ENCODE measurements around the gene PAIP2B. TPM values are rescaled to one million over a fixed set of nuclear protein-coding genes. Genes with fewer than 3 reads are reported as not detected.

PAIP2B gene
- total RNA-seq, 1 donor from 2014 or later: 4.3 TPM

DNA sequence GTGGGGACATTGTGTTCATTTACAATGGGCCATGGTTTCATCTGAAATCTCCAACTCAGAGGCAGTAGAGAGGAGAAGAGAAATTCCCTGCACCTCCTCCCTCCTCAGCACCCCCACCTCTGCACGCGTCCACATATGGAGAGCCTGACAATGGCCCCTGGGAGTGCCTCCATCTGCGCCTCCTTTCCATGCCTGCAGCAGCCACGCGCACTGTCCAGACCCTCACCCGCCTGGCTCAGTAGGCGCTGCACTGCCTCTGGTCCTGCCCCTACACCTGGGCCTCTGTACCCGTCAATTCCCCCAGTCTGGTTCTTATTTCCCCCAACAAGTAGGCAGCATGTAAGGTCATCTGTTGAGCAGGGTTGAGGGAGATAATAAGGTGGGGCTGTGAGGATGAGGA is 72.6 kb downstream of the PAIP2B start:
- DNase-seq (ENCODE audit: low read depth): no peak

DNA sequence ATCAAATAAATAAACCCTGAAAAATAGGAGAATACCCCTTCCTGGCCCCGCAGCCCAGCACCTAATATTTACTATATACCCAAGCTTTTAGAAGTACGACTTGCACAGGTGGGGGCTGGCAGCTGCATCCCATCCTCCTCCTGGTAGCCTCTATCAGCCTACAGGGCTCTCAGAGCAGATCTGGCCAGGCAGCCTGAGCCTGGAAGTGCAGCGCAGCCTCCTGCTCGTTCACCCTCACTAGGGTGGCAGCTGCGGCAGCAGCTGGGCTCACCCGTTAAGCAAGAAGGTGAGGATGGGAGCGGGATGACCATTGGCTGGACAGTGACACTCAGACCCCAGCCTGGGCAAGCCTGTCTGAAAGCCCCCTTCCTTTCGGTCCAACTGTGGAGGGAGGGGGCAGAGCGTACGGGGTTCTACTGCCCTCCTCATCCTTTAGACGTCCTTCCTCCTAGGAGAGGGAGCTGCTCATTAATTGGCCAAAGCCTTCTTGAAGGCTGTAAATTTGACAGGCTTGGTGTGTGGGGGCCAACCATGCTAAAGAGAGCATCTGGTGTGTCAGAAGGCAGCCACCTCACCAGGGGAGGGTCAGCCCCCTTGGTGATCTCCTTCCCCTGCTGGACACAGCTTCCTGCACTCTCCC is 73.2 kb downstream of the PAIP2B start:
- DNase-seq (ENCODE audit: low read depth): no peak

DNA sequence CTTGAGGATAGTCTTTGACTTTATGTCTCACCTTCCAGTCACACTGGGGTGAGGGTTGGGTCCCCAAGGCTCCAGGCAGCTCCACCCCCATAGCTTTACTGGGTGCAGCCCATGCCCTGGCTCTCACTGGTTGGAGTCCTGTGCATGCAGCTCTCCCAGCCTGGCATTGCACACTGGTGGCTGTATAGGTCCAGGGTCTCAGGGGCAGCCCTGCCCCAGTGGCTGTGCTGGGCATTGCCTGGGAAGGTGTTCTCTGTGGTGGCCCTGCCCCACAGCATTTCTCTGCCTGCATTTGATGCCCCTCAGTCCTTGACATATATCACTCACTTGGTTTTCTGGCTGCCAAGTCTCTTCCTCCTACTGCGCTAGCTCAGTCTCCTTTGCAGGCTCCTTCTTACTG is 75.3 kb downstream of the PAIP2B start:
- DNase-seq (ENCODE audit: low read depth): no peak

DNA sequence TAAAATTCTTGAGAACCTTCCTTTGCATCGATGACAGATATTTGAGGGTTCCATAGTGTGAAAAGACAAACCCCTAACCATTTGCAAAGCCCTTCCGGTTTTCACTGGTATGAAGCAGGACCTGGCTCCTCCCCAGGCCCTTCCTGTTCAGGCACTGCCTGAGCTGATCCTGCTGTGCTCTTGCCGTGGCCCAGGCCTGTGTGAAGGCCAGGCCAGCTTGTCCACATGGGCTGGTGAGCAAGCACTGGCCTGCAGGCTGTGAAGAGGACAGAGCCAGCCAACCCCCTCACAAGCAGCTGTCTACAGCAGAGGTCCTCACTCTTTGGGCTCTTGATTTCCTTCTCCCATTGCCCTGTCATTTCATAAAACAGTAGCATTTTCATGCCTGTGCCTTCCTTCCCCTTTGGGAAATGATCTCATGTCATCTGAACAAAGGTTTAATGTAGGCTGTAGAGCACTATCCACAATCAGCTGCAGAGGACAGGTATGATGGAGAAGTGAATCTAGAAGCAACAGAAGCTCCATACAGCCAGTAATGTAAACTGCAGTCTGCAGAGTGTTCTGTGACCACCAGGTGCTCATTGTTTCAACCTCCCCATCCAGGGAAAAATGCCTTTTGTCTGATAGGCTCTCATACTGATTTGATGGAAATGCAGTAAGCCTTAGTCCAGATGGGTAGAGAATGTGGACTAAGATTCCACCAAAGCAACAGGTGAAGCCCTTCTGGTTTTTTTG is 76.7 kb downstream of the PAIP2B start:
- no peak for DNase-seq (ENCODE audit: low read depth)

DNA sequence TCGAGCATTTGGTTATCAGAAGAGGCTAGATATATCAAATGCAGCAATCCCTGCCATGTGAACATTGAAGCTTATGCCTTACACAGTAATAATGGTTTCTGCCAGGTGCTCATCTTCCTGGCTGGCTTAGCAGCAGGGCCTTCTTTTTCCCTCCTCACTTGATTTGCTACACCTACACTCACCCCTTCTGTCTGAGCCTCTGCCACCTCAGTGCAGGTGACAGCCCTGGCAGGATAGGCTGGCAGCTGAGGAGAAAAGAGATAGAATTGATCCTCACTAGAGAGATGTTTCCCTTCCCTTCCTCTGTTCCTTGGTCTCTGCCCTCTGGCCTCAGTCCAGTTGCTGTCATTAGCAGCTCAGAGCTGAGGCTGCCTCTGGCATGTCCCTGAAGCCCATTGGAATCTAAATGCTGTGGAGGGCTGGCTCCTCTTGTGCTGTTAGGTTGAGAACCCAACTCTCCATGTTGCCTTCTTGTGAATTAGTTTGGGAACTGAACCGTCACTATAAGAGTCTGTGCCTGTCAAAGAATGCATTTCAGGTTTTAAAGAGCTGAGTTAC is 78.3 kb downstream of the PAIP2B start:
- DNase-seq (ENCODE audit: low read depth): no peak

DNA sequence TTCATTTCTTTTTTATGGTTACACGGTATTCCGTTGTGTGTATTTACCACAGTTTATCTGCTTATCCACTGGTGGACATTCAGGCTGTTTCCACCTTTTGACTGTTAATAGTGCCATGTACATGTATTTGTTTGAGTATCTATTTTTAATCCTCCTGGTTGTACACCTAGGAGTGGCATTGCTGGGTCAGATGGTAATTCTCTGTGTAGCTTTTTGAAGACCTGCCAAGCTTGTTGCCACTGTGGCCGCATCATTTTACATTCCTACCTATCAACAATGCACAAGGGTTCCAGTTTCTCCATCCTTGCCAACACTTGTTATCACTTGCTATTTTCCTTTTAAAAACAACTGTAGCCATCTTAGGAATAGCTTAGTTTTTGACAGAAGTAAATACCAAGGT is 83.1 kb downstream of the PAIP2B start:
- no peak for DNase-seq (ENCODE audit: low read depth)

DNA sequence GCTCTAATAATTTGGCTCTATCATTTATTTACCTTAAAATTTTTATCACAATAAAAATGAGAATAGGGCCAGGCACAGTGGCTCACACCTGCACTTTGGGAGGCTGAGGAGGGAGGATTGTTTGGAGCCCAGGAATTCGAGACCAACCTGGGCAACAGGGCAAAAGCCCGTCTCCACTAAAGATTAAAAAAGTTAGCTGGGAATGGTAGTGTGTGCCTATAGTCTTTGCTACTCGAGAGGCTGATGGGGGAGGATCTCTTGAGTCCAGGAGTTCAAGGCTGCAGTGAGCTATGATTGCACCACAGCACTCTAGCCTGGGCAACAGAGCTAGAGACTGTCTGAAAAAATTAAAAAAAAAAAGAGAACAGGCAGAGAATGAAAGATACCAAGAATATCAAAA is 90.7 kb downstream of the PAIP2B start:
- no peak for DNase-seq (ENCODE audit: low read depth)

DNA sequence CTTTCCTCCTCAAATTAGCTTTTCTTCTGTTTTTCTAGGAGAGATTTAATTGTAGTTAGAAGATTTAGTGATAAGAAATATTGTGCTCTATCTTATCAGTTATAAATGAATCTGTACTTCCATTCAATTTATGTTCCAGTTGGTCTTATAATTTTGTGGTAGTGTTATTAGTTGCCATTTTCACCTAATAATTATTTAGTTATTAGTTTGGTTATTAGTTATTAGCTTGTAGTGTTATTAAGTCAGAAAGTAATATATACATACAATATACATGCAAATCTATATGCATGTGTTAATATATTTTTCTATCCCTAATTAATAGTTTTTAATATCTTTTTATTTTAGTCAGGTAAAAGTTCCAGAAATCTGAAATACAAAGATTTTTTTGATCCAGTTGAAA is 93.3 kb downstream of the PAIP2B start:
- no peak for DNase-seq (ENCODE audit: low read depth)

Other genes starting within 250 kb of the PAIP2B start
- 0.30 TPM in 1 of 2 replicates, not detected in the other for gene ANKRD53, start 248.5 kb downstream of the PAIP2B start, total RNA-seq
- 40.7 and 50.2 TPM in 2 replicates for gene TEX261, start 232.2 kb downstream of the PAIP2B start, total RNA-seq
- 46.2 and 63.7 TPM in 2 replicates for gene NAGK, start 158.5 kb downstream of the PAIP2B start, total RNA-seq
- gene MCEE, start 96.9 kb downstream of the PAIP2B start, total RNA-seq: 5.5 and 6.6 TPM in 2 replicates
- 10.4 and 18.8 TPM in 2 replicates for gene MPHOSPH10, start 96.5 kb downstream of the PAIP2B start, total RNA-seq
- gene ZNF638, start 104.7 kb upstream of the PAIP2B start, total RNA-seq: 73.3 and 153 TPM in 2 replicates
- 10.2 and 20.1 TPM in 2 replicates for gene DYSF, start 226.5 kb upstream of the PAIP2B start, total RNA-seq

Measured in renal cortical epithelial cell (primary cell).